ENCODE measurements around the gene POU3F3.

Gene POU3F3

DNA sequence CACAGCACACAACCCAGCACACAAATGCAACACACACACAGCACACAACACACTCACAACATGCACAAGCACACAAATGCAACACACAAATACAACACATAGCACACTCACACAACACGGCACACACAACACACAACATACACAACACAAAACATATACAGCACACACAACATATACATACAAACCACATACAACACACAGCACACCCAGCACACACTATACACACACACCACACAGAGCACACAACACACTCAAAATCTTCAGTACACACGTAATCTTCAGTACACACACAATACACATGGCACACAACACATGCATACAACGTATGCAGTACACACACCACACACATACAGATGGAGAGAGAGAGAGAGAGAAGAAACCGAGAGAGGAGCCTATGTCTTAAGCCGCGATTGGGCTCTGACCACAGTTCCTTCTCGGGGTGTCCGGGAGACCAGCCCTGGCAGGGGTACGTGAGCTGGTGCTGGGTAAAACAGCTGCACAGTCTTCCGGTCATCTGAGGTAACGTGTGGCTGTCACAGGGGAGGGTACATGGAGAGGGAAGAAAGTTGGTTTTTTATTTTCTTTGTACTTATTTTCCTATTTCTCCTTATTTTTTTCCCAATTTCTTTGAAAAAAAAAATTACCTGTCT is 25.1 kb downstream of the POU3F3 start:
- DNase-seq: no peak

DNA sequence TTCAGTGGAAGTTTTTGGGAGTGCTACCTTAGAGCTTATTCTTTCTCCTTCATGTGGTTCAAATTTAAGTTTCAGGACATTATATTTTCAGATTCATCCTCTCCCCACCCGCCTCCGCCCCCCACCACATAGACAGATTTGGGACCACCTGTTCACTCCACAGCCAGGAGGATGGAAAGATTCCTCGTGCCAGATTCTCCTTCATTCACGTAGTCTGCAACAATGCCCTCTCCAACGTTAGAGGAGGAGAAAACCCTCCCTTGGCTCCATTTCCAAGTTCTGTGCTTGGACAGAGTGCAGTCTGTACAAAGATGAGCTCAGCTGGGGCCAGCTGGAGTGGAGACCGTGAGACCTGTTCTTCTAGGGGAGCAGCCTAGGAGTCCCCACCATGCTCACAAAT is 26.2 kb downstream of the POU3F3 start:
- no peak for DNase-seq

DNA sequence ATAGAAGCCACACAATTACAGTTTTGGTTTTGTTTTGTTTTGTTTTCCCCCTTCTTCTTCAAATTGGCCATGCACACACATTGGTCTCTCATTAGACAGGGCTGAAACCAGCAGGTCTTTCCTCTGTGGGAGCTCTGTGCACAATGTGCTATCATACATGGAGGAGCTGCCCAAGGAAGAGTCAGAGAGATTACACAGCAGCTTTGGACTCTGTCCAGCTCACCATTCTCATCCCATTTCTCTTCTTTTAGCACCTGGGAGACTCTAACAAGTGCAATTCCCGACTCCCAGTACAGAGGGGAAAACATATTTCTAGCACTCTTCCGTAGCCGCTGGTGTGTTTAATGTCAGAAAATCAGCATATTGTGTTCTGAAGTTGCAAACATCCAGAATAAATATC is 29.4 kb downstream of the POU3F3 start:
- no peak for DNase-seq

DNA sequence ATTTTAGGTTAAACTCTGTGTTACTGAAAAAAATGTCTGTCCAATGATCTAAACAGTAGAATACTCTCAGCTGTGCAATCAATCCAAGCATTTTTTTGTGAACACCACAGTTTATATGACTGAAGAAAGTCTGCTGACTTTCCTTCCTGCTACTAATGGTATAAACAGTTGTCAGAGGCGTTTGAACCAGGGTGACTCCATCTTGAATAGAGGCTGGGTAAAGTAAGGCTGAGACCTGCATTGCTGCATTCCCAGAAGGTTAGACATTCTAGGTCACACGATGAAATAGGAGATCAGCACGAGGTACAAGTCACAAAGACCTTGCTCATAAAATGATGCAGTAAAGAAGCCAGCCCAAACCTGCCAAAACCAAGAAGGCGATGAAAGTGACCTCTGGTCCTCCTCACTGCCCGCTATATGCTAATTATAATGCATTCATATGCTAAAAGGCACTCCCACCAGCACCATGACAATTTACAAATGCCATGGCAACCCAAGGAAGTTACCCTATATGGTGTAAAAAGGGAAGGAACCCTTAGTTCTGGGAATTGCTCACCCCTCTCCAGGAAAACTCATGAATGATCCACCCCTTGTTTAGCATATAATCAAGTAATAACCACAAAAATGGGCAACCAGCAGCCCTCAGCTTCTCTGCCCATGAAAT is 31.3 kb downstream of the POU3F3 start:
- DNase-seq: no peak

DNA sequence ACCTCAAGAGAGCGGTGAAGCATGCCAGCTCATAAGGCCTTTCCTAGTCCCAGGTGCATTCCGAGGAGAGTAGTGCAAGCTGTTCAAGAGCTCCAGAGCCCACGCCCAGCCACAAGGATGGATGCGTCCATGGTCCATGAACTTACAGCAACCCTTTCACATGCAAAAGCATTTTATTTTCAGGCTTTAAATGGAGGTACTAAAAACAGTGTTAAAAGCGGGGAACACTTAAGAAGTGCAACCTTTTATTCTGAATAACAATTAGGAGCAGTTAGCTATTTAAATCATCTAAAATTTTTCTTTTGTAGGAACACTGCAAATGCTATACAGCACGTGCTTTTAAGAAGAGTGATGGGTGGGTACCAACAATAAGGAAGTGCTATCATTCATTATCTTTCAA is 33.8 kb downstream of the POU3F3 start:
- DNase-seq: no peak

DNA sequence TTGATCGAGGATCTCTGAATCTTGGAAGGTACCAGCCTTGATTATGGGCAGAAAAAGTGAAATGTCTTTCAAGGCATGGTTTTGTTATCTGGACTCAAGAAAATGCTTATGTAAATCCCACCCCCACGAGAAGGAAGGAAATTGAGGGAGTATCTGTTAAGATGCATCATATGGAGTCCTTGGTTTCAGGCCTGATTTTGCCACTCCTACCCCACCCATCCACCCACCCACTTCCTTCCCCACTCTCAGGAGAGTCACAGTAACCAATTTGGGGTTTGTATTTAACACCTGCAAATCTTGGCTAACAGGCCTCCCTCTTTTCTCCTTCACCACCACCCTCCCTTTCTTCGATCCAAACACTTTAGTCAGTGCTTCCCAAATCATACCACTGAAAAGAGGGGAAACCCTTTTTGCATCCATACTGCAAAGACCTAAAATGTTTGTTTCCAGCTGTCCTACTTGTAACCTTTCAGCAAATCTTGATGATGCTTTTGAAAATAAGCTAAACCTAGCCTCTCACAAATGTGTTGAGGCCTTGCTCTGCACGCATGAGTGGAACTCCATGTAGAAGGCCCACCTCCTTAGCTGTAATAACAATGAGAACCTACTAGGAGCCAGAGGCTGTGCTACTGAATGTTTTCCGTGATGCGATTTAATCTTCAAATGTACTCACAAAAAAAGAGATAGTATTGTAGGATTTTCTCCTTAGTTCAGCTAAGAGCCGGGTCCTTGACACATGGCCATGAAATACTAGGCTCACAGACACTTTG is 34.8 kb downstream of the POU3F3 start:
- DNase-seq: no peak

DNA sequence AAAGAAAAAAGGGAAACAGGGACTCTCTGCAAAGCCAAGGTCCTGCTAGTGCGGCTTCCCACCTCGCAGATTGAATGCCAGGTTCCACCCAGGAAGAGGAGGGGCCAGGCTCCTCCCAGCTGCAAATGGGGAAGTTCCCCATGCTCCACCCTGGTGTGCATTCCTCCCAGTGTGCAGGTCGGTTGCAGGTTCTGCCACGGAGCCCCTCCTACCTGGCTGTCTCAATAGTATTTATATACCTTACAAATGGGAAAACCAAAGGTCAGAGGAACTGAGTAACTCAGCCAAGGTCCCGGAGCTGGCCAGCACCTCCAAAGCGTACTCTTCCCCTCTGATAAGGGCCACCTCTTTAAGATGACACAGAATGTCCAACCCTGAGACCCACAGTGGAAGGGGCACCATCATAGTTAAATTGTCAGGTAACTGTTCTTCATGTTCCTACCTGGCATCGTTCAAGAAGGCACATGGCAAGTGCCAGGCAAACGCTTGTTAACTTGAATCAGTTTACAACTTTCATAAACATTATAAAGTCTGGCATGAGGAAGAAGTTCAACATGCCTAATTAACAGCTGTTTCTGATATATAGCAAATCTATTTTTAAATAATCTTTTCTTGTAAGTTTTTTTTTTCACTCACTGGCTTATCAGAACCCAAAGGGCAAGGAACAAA is 35.5 kb downstream of the POU3F3 start:
- no peak for DNase-seq

DNA sequence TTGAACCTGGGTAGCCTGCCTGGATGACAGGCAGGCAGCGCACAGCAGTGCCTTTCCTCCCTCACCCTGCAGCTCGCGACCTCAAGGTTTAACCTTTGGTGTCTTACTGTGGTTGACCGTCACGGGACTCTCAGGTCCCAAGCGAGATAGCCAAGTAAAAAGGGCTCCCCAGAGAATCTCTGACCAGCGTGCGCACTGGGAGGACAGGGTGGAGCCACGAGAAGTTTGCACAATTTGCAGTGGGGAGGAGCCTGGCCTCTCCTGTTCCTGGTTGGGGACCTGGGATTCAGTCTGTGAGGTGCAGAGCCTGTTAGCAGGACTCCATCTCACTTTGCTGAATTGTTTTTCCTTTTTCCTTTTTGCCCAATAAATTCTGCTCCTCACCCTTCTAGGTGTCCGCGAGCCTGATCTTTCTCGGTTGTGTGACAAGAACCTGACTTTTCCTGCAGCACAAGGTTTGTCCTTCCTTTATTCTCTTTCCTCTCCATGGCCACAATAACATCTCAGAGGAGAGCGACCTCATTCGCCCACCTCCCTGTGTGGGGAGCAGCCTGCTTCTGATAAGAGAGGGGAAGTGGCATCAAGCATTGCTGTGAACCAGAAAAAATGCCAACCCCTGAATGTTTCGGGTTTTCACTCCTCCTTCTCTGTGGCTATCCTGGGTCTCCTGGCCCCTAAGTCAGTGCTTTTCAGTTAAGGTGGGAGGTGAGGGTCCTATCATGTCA is 36.2 kb downstream of the POU3F3 start:
- DNase-seq: no peak

DNA sequence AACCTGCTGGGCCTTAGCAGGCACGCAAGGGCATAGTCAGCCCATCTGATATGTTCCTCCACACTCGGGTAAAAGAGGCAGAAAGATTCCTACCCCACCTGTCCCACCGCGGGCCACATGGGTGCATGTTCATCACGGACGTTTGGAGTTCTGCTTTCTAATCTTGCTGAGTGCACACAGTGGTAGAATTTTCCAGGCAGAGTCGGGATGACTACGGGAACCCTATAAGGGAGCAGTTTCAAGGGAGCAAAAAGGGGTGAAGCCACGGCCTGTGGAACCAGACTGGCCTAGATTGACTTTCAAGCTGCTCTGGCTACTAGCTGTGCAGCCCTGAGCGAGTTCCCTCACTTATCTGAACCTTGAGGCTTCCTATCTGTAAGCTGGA is 36.8 kb downstream of the POU3F3 start:
- DNase-seq: no peak

DNA sequence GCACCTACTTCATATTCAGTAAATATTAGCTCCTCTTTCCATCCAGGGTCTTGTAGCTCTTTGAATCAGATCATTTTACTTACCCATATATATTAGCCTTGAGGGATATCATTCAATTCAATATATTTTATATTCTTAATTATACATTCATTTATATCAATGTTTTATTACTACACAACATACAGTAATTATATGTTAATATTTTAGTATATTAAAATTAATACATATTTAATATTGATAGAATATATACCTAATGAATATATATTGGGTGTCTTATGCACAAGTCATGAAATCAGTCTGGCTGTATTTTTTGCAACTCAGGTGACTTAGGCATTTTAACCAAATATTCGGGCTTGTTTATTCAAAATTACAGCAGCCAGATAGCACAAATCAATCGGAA is 37.2 kb downstream of the POU3F3 start:
- no peak for DNase-seq

DNA sequence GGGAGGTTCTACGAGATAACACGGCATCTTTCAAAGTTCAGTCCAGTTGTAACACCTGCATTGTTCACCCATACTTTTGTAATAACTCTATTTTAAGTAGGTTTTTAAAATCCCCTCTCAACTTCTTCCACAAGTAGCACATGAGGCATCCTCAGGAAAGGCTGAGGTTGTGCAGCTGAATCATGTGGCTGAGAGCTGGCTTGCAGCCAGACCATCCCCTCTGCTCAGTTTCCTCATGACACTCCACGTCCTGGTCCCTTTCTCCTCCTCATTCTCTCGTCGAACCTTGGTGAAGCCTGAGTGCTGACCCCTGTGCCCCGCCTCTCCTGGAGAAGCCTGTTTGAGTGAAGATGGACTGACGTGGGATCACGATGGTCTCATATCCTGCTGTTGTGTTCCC is 42.5 kb downstream of the POU3F3 start:
- no peak for DNase-seq

DNA sequence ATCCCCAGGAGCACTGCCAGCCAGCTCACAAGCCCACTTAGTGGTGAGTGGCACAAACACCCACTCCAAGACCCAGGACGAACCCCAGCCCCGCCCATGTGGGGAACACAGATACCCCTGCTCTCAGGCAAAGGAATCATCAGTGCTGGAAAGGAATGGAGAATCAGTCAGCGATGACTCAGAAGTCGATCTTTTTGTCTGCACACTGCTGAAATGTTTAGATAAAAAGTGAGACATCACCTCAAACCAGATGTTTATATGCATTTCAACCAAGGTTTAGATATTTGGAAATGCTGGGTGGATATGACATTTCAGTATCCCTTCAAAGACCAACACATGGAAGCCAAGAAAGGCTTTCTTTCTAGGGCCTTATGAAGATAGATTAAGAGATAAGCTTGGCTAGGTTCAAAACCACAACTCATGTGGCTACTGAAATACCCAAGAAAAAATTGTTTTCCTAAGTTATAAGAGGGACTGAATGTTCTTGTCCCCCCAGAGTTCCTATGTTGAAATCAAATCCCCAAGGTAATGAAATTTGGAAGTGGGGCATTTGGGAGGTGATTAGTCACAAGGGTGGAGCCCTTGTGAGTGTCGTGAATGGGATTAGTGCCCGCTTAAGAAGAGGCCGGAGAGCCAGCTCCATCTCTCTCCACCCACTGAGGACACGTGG is 43.7 kb downstream of the POU3F3 start:
- DNase-seq: no peak

DNA sequence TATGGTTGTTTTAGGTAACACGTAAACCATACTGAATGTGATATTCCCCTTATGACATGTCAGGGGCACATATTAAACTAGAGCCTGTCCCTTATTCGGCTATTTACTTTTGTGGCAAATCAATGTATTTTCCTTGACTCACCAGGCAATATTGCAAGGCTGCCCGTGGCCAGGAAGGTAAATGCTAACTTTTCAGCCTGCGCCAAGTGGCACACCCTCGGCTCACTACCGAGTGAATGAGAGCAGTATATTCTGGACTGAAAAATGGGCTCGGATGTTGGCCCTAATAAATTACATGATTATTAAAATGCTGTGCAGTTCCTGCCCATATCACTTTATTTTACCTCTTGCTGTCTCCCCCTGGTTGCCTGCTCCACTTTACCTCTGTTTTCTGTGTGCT is 46.7 kb downstream of the POU3F3 start:
- no peak for DNase-seq

DNA sequence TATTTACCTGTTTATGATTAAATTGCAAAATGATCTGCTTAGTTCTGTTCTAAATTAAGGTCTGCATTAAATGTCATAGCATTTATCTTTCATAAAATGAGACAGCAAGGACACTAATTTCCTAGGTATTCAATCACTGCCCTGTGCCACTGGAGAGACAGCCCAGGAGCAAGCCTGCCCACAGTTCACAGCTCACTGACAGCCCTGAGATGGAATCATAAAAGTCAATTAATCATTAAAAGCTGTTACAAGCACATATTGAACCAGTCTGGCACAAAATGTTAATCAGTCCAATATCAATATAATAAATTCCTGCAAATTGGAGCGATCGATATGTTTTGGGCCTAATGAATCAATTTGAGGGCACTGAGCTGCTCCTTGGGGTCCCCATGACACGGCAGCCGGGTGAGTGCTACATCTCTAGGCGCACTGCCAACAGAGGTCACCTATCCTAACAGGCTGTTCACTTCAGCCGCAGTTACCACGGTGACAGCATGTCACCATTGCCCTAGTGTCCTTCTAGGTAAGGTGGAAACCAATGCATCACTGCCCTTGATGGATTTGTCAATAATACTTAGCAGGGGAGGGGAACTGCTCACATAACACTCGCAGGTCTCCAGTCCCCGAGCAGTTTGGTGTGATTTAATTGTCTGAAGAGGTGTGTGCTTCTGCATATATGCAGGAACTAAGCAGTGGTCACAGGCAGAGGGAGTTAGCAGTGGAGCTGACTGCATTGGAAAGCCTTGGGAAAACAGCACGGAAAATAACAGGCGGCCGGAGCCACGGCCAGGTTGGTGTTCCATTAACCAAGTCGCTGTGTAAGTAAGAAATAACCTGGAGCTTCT is 47.3 kb downstream of the POU3F3 start:
- peak; percentile 82 for DNase-seq

DNA sequence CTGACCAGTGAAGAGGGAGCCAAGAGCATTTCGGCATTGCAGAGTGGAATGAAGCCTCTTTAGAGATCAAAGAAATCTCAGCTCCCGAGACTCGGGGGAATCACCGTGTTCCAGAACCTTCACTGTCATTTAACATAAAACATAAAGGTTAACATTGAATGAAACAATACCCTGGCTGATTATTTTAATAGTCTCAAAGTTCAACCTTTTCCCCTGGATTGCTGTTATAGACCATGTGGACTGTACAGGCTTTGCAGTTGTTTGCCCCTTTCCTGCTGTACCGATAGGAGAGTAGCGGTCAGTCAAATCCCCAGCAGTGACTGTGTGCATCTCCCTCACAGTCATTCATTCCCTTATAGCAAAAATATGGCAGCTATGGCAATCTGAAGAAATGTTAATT is 48.4 kb downstream of the POU3F3 start:
- DNase-seq: no peak
